Dermis microvascular lymphatic vessel endothelial cell (primary cell): ENCODE measurements around the gene CISD1. TPM values are rescaled to one million over a fixed set of nuclear protein-coding genes. Genes with fewer than 3 reads are reported as not detected.

Source experiments
- DNase-seq, 2 donors: peaks; one replicate each; pipeline versions ENCODE4 v3.0.0 to v3.0.0-alpha.2; 2010; ENCODE audit warnings: low read depth in 2 of 2
- total RNA-seq: library from RNA; depleted of rRNA; stranded (reverse); fragments of >200 nt; gene quantifications from 2 replicates; pipeline ENCODE4 v1.2.1, GENCODE V29; 2014

Gene CISD1
- total RNA-seq, 1 donor from 2014 or later: 20.3 TPM

- no peak for DNase-seq
Observed at GRCh38 chr10:58265249-58265648, 3.7 kb upstream of the CISD1 start.

- DNase-seq: peak in 1 of 2 donors; percentile 61
Observed at GRCh38 chr10:58266003-58266825, 2.7 kb upstream of the CISD1 start.

GRCh38 chr10:58266826-58267712 is 1.9 kb upstream of the CISD1 start:
- DNase-seq: peak in 1 of 2 donors; percentile 67

GRCh38 chr10:58267713-58268453 is 1.1 kb upstream of the CISD1 start, which contains the start of gene IPMK:
Gene IPMK (minus strand): TSS chr10:58267894. CDS start chr10:58267611, 283 bp downstream.
- peak; percentile 66 to 95 for DNase-seq

GRCh38 chr10:58268454-58268945 is 462 bp upstream of the CISD1 start:
- DNase-seq: no peak

GRCh38 chr10:58269782-58270290 is 874 bp downstream of the CISD1 start:
- DNase-seq: no peak

- no peak for DNase-seq
Observed at GRCh38 chr10:58275261-58275660, 6.3 kb downstream of the CISD1 start.

- DNase-seq: peak in 1 of 2 donors; percentile 66
Observed at GRCh38 chr10:58275908-58276307, 6.9 kb downstream of the CISD1 start.

GRCh38 chr10:58278274-58278961 is 9.5 kb downstream of the CISD1 start:
- DNase-seq: no peak

- DNase-seq: no peak
Observed at GRCh38 chr10:58278962-58279307, 10.0 kb downstream of the CISD1 start.

- peak in 1 of 2 donors; percentile 20 for DNase-seq
Observed at GRCh38 chr10:58280477-58280876, 11.5 kb downstream of the CISD1 start.

- peak in 1 of 2 donors; percentile 47 for DNase-seq
Observed at GRCh38 chr10:58281092-58281752, 12.3 kb downstream of the CISD1 start.

GRCh38 chr10:58282615-58283014 is 13.7 kb downstream of the CISD1 start:
- peak in 1 of 2 donors; percentile 87 for DNase-seq

GRCh38 chr10:58291538-58292174 is 22.7 kb downstream of the CISD1 start:
- peak; percentile 69 to 79 for DNase-seq

- DNase-seq: no peak
Observed at GRCh38 chr10:58293989-58294388, 25.0 kb downstream of the CISD1 start.

- peak; percentile 47 to 68 for DNase-seq
Observed at GRCh38 chr10:58299580-58299979, 30.6 kb downstream of the CISD1 start.

GRCh38 chr10:58300676-58301075 is 31.7 kb downstream of the CISD1 start:
- DNase-seq: peak; percentile 15 to 23

- no peak for DNase-seq
Observed at GRCh38 chr10:58302254-58302653, 33.3 kb downstream of the CISD1 start.

- DNase-seq: no peak
Observed at GRCh38 chr10:58304099-58304633, 35.2 kb downstream of the CISD1 start.
